ENCODE data around the gene IVD.

IVD gene

DNA sequence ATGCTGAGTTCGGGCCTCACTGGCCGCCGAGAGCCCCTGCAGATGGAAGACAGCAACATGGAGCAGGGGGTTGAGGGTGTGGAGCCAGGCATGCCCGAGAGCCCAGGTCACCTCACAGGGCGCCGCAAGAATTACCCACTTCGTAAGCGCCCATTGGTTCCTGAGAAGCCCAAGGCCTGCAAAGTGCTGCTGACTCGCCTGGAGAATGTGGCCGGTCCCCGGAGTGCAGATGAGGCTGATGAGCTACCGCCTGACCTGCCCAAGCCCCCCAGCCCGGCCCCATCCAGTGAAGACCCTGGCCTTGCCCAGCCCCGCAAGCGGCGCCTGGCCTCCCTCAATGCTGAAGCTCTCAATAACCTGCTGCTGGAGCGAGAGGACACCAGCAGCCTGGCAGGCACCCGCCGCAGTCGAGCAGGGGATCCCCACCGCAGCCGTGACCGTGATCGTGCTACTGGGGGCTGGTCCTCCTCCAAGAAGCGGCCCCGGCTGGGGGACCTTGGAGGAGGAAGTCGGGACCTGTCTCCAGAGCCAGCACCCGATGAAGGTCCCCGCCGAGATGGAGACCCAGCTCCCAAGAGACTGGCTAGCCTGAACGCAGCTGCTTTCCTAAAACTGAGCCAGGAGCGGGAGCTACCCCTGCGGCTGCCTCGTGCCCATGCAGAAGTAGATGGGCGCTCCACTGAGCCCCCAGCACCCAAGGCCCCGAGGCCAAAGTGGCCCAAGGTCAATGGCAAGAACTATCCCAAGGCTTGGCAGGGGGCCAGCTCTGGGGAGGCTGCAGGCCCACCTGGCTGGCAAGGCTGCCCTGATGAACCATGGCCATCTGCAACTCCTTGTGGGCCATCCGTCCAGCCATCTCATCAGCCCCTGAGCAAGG, 53.1 kb downstream of the IVD start:
- ATAC-seq = no peak
- TF ChIP-seq RARB (CRISPR knock-in tag; IDR thresholded peaks at IDR 0.05) (no peak), ZC3H10 (CRISPR knock-in tag; IDR thresholded peaks at IDR 0.05) (no peak), CREB5 (CRISPR knock-in tag; IDR thresholded peaks at IDR 0.05; ENCODE audit: low read depth) (no peak), ZNF70 (CRISPR knock-in tag; IDR thresholded peaks at IDR 0.05) (no peak), SNAI2 (CRISPR knock-in tag; IDR thresholded peaks at IDR 0.05) (no peak), PPARA (CRISPR knock-in tag; IDR thresholded peaks at IDR 0.05; ENCODE audit: borderline replicate concordance) (no peak), ZNF565 (CRISPR knock-in tag; conservative IDR thresholded peaks at IDR 0.05; ENCODE audit: low read depth) (no peak), TCF4 (CRISPR knock-in tag; IDR thresholded peaks at IDR 0.05; ENCODE audit: borderline replicate concordance) (no peak), ESRRG (CRISPR knock-in tag; IDR thresholded peaks at IDR 0.05) (no peak), GLIS3 (CRISPR knock-in tag; IDR thresholded peaks at IDR 0.05) (no peak), ZFP30 (CRISPR knock-in tag; IDR thresholded peaks at IDR 0.05) (no peak), BACH2 (CRISPR knock-in tag; IDR thresholded peaks at IDR 0.05; ENCODE audit: borderline replicate concordance) (no peak), PATZ1 (CRISPR knock-in tag; IDR thresholded peaks at IDR 0.05; ENCODE audit: borderline replicate concordance) (no peak)

DNA sequence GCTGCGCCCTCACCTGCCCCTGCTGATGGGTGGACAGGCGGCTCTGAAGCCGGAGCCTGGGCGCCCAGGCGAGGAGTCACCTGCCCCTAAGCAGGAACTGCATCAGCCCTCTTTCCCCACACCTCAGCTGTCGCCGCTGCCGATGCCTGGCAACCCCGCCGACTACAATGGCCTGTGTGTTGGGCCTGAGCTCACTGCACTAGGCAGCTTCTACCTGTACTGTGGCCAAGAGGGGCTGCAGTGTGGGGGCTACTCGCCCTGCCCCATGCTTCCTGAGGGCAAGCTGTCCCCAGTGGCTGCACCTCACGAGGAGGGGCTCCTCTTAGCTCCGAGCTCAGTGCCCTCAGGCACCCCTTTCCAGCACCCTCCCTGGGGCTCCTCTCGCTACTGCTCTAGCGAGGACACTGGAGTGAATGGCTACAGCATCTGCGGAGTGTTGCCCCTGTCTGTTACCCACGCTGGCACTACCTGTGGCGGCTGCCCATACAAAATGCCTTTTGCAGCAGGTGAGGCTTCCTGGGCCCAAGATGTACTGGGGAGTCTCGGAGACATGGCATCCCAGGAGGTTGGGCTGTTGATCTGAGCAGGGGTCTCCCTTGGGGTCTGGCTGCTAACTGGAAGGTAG, 53.9 kb downstream of the IVD start:
- ATAC-seq = no peak
- no peak for TF ChIP-seq ZFP30 (CRISPR knock-in tag; IDR thresholded peaks at IDR 0.05)
- TF ChIP-seq ISL1 (CRISPR knock-in tag; IDR thresholded peaks at IDR 0.05) = no peak
- TF ChIP-seq, protein P1, sequence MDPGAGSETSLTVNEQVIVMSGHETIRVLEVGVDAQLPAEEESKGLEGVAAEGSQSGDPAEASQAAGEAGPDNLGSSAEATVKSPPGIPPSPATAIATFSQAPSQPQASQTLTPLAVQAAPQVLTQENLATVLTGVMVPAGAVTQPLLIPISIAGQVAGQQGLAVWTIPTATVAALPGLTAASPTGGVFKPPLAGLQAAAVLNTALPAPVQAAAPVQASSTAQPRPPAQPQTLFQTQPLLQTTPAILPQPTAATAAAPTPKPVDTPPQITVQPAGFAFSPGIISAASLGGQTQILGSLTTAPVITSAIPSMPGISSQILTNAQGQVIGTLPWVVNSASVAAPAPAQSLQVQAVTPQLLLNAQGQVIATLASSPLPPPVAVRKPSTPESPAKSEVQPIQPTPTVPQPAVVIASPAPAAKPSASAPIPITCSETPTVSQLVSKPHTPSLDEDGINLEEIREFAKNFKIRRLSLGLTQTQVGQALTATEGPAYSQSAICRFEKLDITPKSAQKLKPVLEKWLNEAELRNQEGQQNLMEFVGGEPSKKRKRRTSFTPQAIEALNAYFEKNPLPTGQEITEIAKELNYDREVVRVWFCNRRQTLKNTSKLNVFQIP (CRISPR knock-in tag; IDR thresholded peaks at IDR 0.05; ENCODE audit: borderline replicate concordance, low read depth) = no peak
- TF ChIP-seq ZNF8 (CRISPR knock-in tag; IDR thresholded peaks at IDR 0.05) = no peak

DNA sequence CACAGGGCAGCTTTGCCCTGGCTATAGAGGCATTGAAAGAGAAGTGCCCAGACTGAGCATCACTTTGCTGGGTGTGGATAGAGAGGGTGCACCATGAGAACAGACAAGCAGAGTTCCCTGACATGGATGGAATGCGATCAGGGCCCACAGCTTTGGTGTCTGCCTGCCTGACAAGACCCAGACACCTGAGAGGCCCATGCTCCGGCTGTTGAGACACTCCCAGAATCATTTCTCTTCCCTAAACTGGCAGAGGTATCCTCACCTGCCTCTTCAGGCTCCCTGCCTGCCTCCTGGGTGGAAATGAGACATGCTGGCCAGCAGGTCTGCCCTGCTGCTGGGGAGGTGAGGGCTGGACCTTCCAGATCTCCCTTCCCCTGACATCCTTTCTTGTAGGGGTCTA, 54.8 kb downstream of the IVD start:
- TF ChIP-seq RARB (CRISPR knock-in tag; IDR thresholded peaks at IDR 0.05) = no peak
- no peak for TF ChIP-seq TCF4 (CRISPR knock-in tag; IDR thresholded peaks at IDR 0.05; ENCODE audit: borderline replicate concordance)
- TF ChIP-seq ZC3H10 (CRISPR knock-in tag; IDR thresholded peaks at IDR 0.05) = no peak
- TF ChIP-seq ZNF70 (CRISPR knock-in tag; IDR thresholded peaks at IDR 0.05) = no peak
- no peak for TF ChIP-seq ZFP3 (CRISPR knock-in tag; IDR thresholded peaks at IDR 0.05)
- no peak for TF ChIP-seq BACH2 (CRISPR knock-in tag; IDR thresholded peaks at IDR 0.05; ENCODE audit: borderline replicate concordance)
- no peak for TF ChIP-seq TSHZ2 (CRISPR knock-in tag; IDR thresholded peaks at IDR 0.05)
- TF ChIP-seq ZNF565 (CRISPR knock-in tag; conservative IDR thresholded peaks at IDR 0.05; ENCODE audit: low read depth) = no peak
- TF ChIP-seq TOX (CRISPR knock-in tag; IDR thresholded peaks at IDR 0.05; ENCODE audit: borderline replicate concordance) = no peak
- no peak for TF ChIP-seq CSDC2 (CRISPR knock-in tag; IDR thresholded peaks at IDR 0.05)
- ATAC-seq = no peak
